GM13976 (cell line): Measurements from ENCODE around the gene CYTH2.

Experiments used
- DNase-seq: peaks from one replicate; pipeline ENCODE4 v3.0.0; 2012; ENCODE audit warnings: low spot score
- in situ Hi-C: fragments of 300-500 bp; cut with MboI; formaldehyde crosslinking; loops from one replicate; pipeline ENCODE4 v1.12.0; 2022; ENCODE audit warnings: low sequenced_read_pairs, mixed read lengths, inconsistent platforms; ENCODE audit not compliant: unreplicated experiment
- TF ChIP-seq, protein P1 (sequence below): IDR thresholded peaks from 2 replicates; pipeline ENCODE4 v1.5.1; 2012; ENCODE audit warnings: borderline replicate concordance, mild to moderate bottlenecking; ENCODE audit not compliant: insufficient read depth; ENCODE audit errors: extremely low read depth, missing control alignments, control extremely low read depth

CYTH2 gene

DNA sequence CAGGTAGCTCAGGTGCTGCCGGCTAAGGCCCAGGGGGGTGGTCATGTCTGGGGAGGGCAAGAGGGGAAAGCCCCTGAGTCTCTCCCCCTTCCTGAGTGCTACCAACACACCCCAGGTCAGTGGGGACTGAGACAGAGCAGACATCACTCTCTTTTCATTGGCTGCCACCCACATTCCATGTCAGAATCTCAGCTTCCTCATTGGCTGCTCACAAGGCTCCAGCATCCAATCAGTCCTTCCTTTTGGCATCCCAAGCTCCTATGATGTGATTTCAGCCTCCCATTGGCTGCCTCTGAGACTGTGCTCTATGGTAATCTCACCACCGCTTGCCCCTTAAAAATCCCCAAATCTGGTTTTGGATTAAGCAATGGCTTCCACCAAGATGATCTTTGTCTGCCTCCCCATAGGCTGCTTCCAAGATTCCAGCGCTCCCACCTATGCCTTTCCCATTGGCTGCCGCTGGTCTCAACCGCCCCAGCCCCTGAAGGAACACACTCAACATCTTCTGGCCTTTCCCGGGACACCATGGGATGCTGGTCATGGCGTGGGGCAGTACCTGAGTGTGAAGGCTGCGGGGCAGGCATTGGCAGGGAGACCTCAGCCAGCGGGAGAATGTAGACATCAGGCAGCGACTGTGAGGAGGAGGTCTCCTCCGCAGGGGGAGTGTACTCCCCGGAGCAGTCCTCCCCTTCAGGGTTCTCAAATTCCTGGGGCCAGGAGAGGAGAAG lies 40.5 kb downstream of the CYTH2 start:
- TF ChIP-seq, protein P1, sequence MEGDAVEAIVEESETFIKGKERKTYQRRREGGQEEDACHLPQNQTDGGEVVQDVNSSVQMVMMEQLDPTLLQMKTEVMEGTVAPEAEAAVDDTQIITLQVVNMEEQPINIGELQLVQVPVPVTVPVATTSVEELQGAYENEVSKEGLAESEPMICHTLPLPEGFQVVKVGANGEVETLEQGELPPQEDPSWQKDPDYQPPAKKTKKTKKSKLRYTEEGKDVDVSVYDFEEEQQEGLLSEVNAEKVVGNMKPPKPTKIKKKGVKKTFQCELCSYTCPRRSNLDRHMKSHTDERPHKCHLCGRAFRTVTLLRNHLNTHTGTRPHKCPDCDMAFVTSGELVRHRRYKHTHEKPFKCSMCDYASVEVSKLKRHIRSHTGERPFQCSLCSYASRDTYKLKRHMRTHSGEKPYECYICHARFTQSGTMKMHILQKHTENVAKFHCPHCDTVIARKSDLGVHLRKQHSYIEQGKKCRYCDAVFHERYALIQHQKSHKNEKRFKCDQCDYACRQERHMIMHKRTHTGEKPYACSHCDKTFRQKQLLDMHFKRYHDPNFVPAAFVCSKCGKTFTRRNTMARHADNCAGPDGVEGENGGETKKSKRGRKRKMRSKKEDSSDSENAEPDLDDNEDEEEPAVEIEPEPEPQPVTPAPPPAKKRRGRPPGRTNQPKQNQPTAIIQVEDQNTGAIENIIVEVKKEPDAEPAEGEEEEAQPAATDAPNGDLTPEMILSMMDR, result no peak
- DNase-seq, result peak; percentile 20
- in situ Hi-C loops, result loop anchor here (5.0 kb wide), 1 partner anchor 78 kb away; no protein-coding TSS in a partner anchor

GRCh38 chr19:48510421-48511268 lies 41.5 kb downstream of the CYTH2 start:
- TF ChIP-seq, protein P1, result no peak
- in situ Hi-C loops, result no loop called here
- DNase-seq, result peak; percentile 81

- in situ Hi-C loops, result no loop called here
- peak; percentile 34 for DNase-seq
- TF ChIP-seq, protein P1, result no peak
Observed at GRCh38 chr19:48511321-48511731, 42.2 kb downstream of the CYTH2 start.

DNA sequence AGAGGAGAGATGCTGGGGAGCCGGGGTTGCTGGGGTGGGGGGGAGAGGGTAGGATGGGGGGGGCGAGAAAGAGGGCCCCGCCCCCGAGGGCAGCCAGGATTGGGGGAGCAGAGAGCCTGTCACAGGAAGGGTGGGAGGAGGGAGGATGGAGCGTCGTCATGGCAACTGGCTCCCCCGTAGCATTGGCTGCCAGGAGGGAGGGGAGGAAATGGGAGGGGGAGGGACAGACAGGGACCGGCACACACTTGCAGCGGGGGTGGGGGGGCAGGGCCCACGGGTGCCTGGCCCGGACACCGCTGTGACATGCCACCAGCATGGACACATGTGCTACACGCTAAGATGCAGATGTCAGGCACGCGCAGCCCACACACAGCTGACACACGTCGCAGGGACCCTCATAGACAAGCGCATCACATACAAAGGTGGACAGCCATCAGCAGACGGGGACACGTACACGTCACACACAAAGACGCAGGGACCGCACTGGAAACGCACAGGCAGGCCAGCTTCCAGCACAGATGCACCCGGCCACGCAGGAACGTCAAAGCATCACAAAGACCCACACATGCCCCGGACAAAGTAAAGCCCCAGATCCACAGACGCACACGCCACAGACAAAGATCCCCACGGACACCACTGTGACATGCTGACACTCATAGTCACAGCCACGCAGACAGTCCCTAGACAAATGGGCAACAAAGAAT lies 42.8 kb downstream of the CYTH2 start, which contains the start of gene LMTK3:
Gene LMTK3, minus strand, starts transcription at position 36 of the 704 bp plus-strand sequence. CDS start 259 bp downstream, outside the sequence.
- in situ Hi-C loops, result no loop called here
- DNase-seq, result peak; percentile 80
- TF ChIP-seq, protein P1, result no peak

DNA sequence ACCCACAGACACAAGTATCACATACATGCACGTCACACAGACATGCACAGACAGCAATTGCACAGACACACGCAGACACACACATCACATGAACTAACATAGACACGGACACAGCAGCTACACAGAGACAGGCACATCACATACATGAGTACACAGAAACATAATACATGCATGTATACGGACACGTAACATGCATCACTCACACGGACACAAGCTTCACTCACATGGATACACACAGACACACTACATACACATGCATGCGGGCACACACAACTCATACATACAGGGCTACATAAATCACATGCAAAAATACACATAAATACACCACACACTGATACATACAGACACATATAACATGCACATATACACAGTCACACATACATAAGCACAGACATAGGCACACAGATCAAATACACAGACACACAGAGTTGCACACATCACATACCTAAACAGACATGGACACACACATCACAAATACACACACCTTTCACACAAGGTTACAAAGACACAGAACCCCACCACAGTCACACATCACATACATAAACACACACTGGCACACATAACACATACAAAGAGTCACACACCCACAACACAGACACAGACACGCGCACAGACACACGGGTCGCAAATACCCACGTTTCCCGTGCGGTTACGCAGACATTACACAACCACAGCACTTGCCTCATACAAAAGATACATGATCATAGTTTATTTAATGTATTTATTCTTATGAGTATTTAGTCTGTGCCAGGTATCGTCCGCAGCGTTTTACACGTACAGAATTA lies 43.5 kb downstream of the CYTH2 start:
- in situ Hi-C loops, result no loop called here
- no peak for DNase-seq
- TF ChIP-seq, protein P1, result no peak
